WTC11 (cell line): ENCODE measurements around the gene SLC35F5. TPM values are rescaled to one million over a fixed set of nuclear protein-coding genes. Genes with fewer than 3 reads are reported as not detected.

Experiments
- ATAC-seq: fragments of 200-7000 bp; cut with Tn5 transposase; 2 replicates; pipeline ENCODE4 v1.10.0; 2021; ENCODE audit warnings: mild to moderate bottlenecking, moderate library complexity
- CTCF ChIA-PET: fragments of 300-600 bp; sonication (Branson Sonifier 250); formaldehyde crosslinking; loops from one replicate; lab custom pipeline; 2021; ENCODE audit warnings: antibody characterized with exemption; lab: Charles Lee
- POLR2A ChIA-PET: fragments of 350-600 bp; sonication (Branson Sonifier 250); formaldehyde crosslinking; loops from one replicate; lab custom pipeline; 2021; ENCODE audit warnings: antibody characterized with exemption; lab: Charles Lee
- DNase-seq: peaks from one replicate; pipeline ENCODE4 v3.0.0; 2021; ENCODE audit warnings: low spot score
- H3K27ac Mint-ChIP-seq: 2 replicates; pipeline ENCODE4 v1.8.0; 2021; ENCODE audit warnings: mixed read lengths
- H3K27me3 Mint-ChIP-seq: 2 replicates; pipeline ENCODE4 v1.8.0; 2021; ENCODE audit warnings: low read depth, mild to moderate bottlenecking, moderate library complexity, mixed read lengths
- H3K36me3 Mint-ChIP-seq: 2 replicates; pipeline ENCODE4 v1.8.0; 2021; ENCODE audit warnings: mixed read lengths
- H3K4me1 Mint-ChIP-seq: 2 replicates; pipeline ENCODE4 v1.8.0; 2022; ENCODE audit warnings: mixed read lengths
- H3K4me3 Mint-ChIP-seq: 2 replicates; pipeline ENCODE4 v1.8.0; 2021; ENCODE audit warnings: mild to moderate bottlenecking, moderate library complexity, mixed read lengths
- H3K9me3 Mint-ChIP-seq: 2 replicates; pipeline ENCODE4 v1.8.0; 2021; ENCODE audit warnings: mixed read lengths
- ETV6 ChIP-seq: sonication (generic); formaldehyde crosslinking; IDR thresholded peaks from 2 replicates; pipeline ENCODE4 v1.8.1; 2022; ENCODE audit warnings: mild to moderate bottlenecking, missing genetic modification reagents
- IRF2 ChIP-seq: sonication (generic); formaldehyde crosslinking; IDR thresholded peaks from 2 replicates; pipeline ENCODE4 v1.8.0; 2022; ENCODE audit warnings: low read depth, missing genetic modification reagents, borderline replicate concordance
- PRDM15 ChIP-seq: sonication (generic); formaldehyde crosslinking; IDR thresholded peaks from 2 replicates; pipeline ENCODE4 v1.8.0; 2022; ENCODE audit warnings: missing genetic modification reagents
- TEAD4 ChIP-seq: sonication (generic); formaldehyde crosslinking; IDR thresholded peaks from 2 replicates; pipeline ENCODE4 v1.8.0; 2022; ENCODE audit warnings: mild to moderate bottlenecking, missing genetic modification reagents
- ZBTB21 ChIP-seq: sonication (generic); formaldehyde crosslinking; IDR thresholded peaks from 2 replicates; pipeline ENCODE4 v1.8.1; 2023; ENCODE audit warnings: mild to moderate bottlenecking, missing genetic modification reagents, borderline replicate concordance
- ZNF121 ChIP-seq: sonication (generic); formaldehyde crosslinking; IDR thresholded peaks from 2 replicates; pipeline ENCODE4 v1.8.0; 2023; ENCODE audit warnings: missing genetic modification reagents
- ZNF423 ChIP-seq: fragments of 250-450 bp; sonication (Bioruptor Pico); IDR thresholded peaks from 2 replicates; pipeline ENCODE4 v2.1.2; 2022; ENCODE audit warnings: mild to moderate bottlenecking, moderate library complexity
- ZNF671 ChIP-seq: fragments of 250-450 bp; sonication (Bioruptor Pico); IDR thresholded peaks from 2 replicates; pipeline ENCODE4 v1.8.0; 2021; ENCODE audit warnings: mild to moderate bottlenecking
- total RNA-seq: library from RNA; stranded (reverse); gene quantifications from 3 replicates; pipeline ENCODE4 v1.2.3, GENCODE V29; 2021
- TF ChIP-seq, protein P1 (sequence below): sonication (generic); formaldehyde crosslinking; IDR thresholded peaks from 2 replicates; pipeline ENCODE4 v1.8.1; 2023; ENCODE audit warnings: mild to moderate bottlenecking, missing genetic modification reagents, moderate library complexity
- TF ChIP-seq, protein P2 (sequence below): sonication (generic); formaldehyde crosslinking; IDR thresholded peaks from 2 replicates; pipeline ENCODE4 v1.8.1; 2023; ENCODE audit warnings: mild to moderate bottlenecking, missing genetic modification reagents, borderline replicate concordance

SLC35F5 gene
- total RNA-seq, 1 experiment from 2014 or later, result 20.3 TPM

DNA sequence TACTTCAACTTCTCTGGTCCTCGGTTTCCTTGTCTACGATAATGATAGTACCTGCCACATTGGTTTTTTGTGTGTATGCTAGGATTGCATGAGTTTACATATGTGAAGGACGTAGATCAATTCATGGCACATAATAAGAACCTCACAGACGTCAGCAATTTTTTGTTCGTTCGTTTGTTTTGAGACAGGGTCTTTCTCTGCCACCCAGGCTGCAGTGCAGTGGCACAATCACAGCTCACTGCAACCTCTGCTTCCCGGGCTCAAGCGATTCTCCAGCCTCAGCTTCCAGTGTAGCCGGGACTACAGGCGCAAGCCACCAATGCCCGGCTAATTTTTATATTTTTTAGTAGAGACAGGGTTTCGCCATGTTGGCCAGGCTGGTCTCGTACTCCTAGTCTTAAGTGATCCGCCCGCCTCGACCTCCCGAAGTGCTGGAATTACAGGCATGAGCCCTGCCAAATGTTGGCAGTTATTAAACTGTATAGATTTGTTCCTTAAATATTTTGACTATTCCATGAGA, 756 bp upstream of the SLC35F5 start:
- H3K36me3 Mint-ChIP-seq, result peaks cover 4% of the 10 kb centered on the region; the same call in 1 of the 2 replicates
- ATAC-seq (no peak), DNase-seq (no peak)
- peak overlapping the region; percentile 94 for H3K4me3 Mint-ChIP-seq
- peaks cover 4% of the 10 kb centered on the region; the same call in 1 of the 2 replicates for H3K27me3 Mint-ChIP-seq
- ChIA-PET CTCF (interaction anchor here (1.5 to 1.6 kb wide), 2 partner anchors 57 to 133 kb away, joined by 3 to 7 read pairs; partner anchors contain the start of gene ACTR3), POLR2A (interaction anchor here (0.7 to 2.3 kb wide), 7 partner anchors 31 to 136 kb away, joined by 3 to 12 read pairs (median 3); partner anchors contain the start of gene ACTR3)
- H3K4me1 Mint-ChIP-seq, result peaks cover 13% of the 10 kb centered on the region
- H3K27ac Mint-ChIP-seq, result peak overlapping the region; percentile 99
- H3K9me3 Mint-ChIP-seq, result no peaks in the 10 kb centered on the region
- TF ChIP-seq ZNF671, result no peak
- no peak for TF ChIP-seq IRF2
- TF ChIP-seq, all 79 proteins: peak for 0

- Mint-ChIP-seq H3K27ac (0 out of 2 replicates have a peak overlapping the region, but pooled peaks have one; percentile 13), H3K36me3 (peaks cover 4% of the 10 kb centered on the region; the same call in 1 of the 2 replicates), H3K4me3 (peak overlapping the region; percentile 94), H3K4me1 (peaks cover 9% of the 10 kb centered on the region), H3K27me3 (peaks cover 4% of the 10 kb centered on the region; the same call in 1 of the 2 replicates), H3K9me3 (no peaks in the 10 kb centered on the region)
- ChIA-PET POLR2A (interaction anchor here (1.0 to 2.3 kb wide), 5 partner anchors 29 to 138 kb away, joined by 3 to 12 read pairs (median 6); partner anchors contain the start of gene ACTR3), CTCF (interaction anchor here (1.5 to 1.6 kb wide), 2 partner anchors 55 to 134 kb away, joined by 3 to 7 read pairs; partner anchors contain the start of gene ACTR3)
- DNase-seq, result peak; percentile 50
- peak; percentile 61 for ATAC-seq
- TF ChIP-seq PRDM15 (CRISPR knock-in tag) (no peak), TEAD4 (CRISPR knock-in tag) (0 out of 2 replicates have a peak, but pooled peaks have one; percentile 25), ZNF121 (no peak), ZBTB21 (CRISPR knock-in tag) (no peak), ZNF423 (CRISPR knock-in tag) (peak; percentile 8; the same call in 1 of the 2 replicates), ETV6 (CRISPR knock-in tag) (no peak)
- TF ChIP-seq, protein P1, sequence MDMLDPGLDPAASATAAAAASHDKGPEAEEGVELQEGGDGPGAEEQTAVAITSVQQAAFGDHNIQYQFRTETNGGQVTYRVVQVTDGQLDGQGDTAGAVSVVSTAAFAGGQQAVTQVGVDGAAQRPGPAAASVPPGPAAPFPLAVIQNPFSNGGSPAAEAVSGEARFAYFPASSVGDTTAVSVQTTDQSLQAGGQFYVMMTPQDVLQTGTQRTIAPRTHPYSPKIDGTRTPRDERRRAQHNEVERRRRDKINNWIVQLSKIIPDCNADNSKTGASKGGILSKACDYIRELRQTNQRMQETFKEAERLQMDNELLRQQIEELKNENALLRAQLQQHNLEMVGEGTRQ (CRISPR knock-in tag), result no peak
- TF ChIP-seq, protein P2, sequence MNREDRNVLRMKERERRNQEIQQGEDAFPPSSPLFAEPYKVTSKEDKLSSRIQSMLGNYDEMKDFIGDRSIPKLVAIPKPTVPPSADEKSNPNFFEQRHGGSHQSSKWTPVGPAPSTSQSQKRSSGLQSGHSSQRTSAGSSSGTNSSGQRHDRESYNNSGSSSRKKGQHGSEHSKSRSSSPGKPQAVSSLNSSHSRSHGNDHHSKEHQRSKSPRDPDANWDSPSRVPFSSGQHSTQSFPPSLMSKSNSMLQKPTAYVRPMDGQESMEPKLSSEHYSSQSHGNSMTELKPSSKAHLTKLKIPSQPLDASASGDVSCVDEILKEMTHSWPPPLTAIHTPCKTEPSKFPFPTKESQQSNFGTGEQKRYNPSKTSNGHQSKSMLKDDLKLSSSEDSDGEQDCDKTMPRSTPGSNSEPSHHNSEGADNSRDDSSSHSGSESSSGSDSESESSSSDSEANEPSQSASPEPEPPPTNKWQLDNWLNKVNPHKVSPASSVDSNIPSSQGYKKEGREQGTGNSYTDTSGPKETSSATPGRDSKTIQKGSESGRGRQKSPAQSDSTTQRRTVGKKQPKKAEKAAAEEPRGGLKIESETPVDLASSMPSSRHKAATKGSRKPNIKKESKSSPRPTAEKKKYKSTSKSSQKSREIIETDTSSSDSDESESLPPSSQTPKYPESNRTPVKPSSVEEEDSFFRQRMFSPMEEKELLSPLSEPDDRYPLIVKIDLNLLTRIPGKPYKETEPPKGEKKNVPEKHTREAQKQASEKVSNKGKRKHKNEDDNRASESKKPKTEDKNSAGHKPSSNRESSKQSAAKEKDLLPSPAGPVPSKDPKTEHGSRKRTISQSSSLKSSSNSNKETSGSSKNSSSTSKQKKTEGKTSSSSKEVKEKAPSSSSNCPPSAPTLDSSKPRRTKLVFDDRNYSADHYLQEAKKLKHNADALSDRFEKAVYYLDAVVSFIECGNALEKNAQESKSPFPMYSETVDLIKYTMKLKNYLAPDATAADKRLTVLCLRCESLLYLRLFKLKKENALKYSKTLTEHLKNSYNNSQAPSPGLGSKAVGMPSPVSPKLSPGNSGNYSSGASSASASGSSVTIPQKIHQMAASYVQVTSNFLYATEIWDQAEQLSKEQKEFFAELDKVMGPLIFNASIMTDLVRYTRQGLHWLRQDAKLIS (CRISPR knock-in tag), result no peak
Measured at GRCh38 chr2:113755835-113756354, 547 bp downstream of the SLC35F5 start.
